Calu3 (cell line): ENCODE data around the gene SH2D6. TPM values are rescaled to one million over a fixed set of nuclear protein-coding genes. Genes with fewer than 3 reads are reported as not detected.

Source experiments
- BruUV-seq: library from RNA; stranded (reverse); fragments of 400-500 nt; replicated peaks from 2 replicates; lab custom pipeline; 2021; lab: Mats Ljungman, UMichigan
- CTCF ChIA-PET: fragments of 300-600 bp; sonication (Branson Sonifier 250); formaldehyde crosslinking; loops from one replicate; lab custom pipeline; 2022; ENCODE audit warnings: antibody characterized with exemption; lab: Charles Lee
- DNase-seq: peaks from one replicate; pipeline ENCODE4 v3.0.0; 2022
- H3K27ac Mint-ChIP-seq: one replicate; pipeline ENCODE4 v1.8.0; 2022; ENCODE audit warnings: mixed read lengths; ENCODE audit not compliant: unreplicated experiment
- H3K27me3 Mint-ChIP-seq: one replicate; pipeline ENCODE4 v1.8.0; 2022; ENCODE audit warnings: mixed read lengths; ENCODE audit not compliant: unreplicated experiment
- H3K36me3 Mint-ChIP-seq: one replicate; pipeline ENCODE4 v1.8.0; 2022; ENCODE audit warnings: mild to moderate bottlenecking, moderate library complexity, mixed read lengths; ENCODE audit not compliant: insufficient read depth, unreplicated experiment
- H3K4me1 Mint-ChIP-seq: one replicate; pipeline ENCODE4 v1.8.0; 2022; ENCODE audit warnings: mild to moderate bottlenecking, low read depth, mixed read lengths; ENCODE audit not compliant: unreplicated experiment
- H3K4me3 Mint-ChIP-seq: one replicate; pipeline ENCODE4 v1.8.0; 2022; ENCODE audit warnings: mild to moderate bottlenecking, low read depth, moderate library complexity, mixed read lengths; ENCODE audit not compliant: unreplicated experiment
- H3K9me3 Mint-ChIP-seq: one replicate; pipeline ENCODE4 v1.8.0; 2022; ENCODE audit warnings: low read depth, mixed read lengths; ENCODE audit not compliant: unreplicated experiment
- CTCF ChIP-seq: fragments of 200-600 bp; IDR thresholded peaks from one replicate; pipeline ENCODE4 v1.8.0; 2022; ENCODE audit warnings: antibody characterized with exemption; ENCODE audit not compliant: unreplicated experiment
- intact Hi-C: fragments of 100-400 bp; cut with micrococcal nuclease; formaldehyde crosslinking; loops from one replicate; pipeline ENCODE4 v1.10.0; 2022; ENCODE audit not compliant: unreplicated experiment
- total RNA-seq: library from RNA; stranded (reverse); gene quantifications from 2 replicates; pipeline ENCODE4 v1.2.3, GENCODE V29; 2022

The SH2D6 gene
- total RNA-seq, 1 experiment from 2014 or later, result 1.8 TPM

- Mint-ChIP-seq H3K27me3 (no peaks in the 10 kb centered on the region), H3K36me3 (peaks cover 45% of the 10 kb centered on the region), H3K27ac (peak overlapping the region; percentile 84), H3K9me3 (no peaks in the 10 kb centered on the region), H3K4me1 (peaks cover 37% of the 10 kb centered on the region), H3K4me3 (peak overlapping the region; percentile 56)
- TF ChIP-seq CTCF, result no peak
- no TSS peak for BruUV-seq
- intact Hi-C loops, result loop anchor here (1.0 to 2.0 kb wide), 3 partner anchors 81 to 131 kb away; partner anchors contain the start of gene MAT2A
- CTCF ChIA-PET, result interaction anchor here (0.6 to 4.5 kb wide), 14 partner anchors 47 to 145 kb away, joined by 3 to 66 read pairs (median 3); partner anchors contain the start of gene MAT2A
- DNase-seq, result peak; percentile 74
Measured at GRCh38 chr2:85421260-85422071, 3.0 kb downstream of the SH2D6 start.

- H3K9me3 Mint-ChIP-seq, result no peaks in the 10 kb centered on the region
- peaks cover 37% of the 10 kb centered on the region for H3K4me1 Mint-ChIP-seq
- CTCF ChIA-PET, result interaction anchor here (1.1 to 4.5 kb wide), 7 partner anchors 47 to 131 kb away, joined by 3 to 66 read pairs (median 4); no protein-coding TSS in a partner anchor
- DNase-seq, result no peak
- intact Hi-C loops, result no loop called here
- peaks cover 45% of the 10 kb centered on the region for H3K36me3 Mint-ChIP-seq
- peak overlapping the region; percentile 84 for H3K27ac Mint-ChIP-seq
- H3K4me3 Mint-ChIP-seq, result peak overlapping the region; percentile 56
- no peaks in the 10 kb centered on the region for H3K27me3 Mint-ChIP-seq
- no peak for TF ChIP-seq CTCF
- no TSS peak for BruUV-seq
Measured at GRCh38 chr2:85422072-85422457, 3.6 kb downstream of the SH2D6 start.

GRCh38 chr2:85423525-85423924, 5.0 kb downstream of the SH2D6 start:
- DNase-seq, result no peak
- Mint-ChIP-seq H3K4me3 (no peak overlapping the region), H3K27ac (no peak overlapping the region), H3K27me3 (no peaks in the 10 kb centered on the region), H3K4me1 (peaks cover 37% of the 10 kb centered on the region), H3K36me3 (peaks cover 36% of the 10 kb centered on the region), H3K9me3 (no peaks in the 10 kb centered on the region)
- BruUV-seq, result no TSS peak
- intact Hi-C loops, result no loop called here
- CTCF ChIA-PET, result no interaction called here
- TF ChIP-seq CTCF, result no peak

GRCh38 chr2:85425588-85425987, 7.1 kb downstream of the SH2D6 start:
- peaks cover 19% of the 10 kb centered on the region for H3K36me3 Mint-ChIP-seq
- no peak for TF ChIP-seq CTCF
- peaks cover 30% of the 10 kb centered on the region for H3K4me1 Mint-ChIP-seq
- BruUV-seq, result no TSS peak
- DNase-seq, result no peak
- H3K9me3 Mint-ChIP-seq, result no peaks in the 10 kb centered on the region
- CTCF ChIA-PET, result no interaction called here
- no peaks in the 10 kb centered on the region for H3K27me3 Mint-ChIP-seq
- H3K27ac Mint-ChIP-seq, result no peak overlapping the region
- intact Hi-C loops, result no loop called here
- no peak overlapping the region for H3K4me3 Mint-ChIP-seq
